Measurements from ENCODE around the gene GOLGA3.

GRCh38 chr12:132840536-132840935, 11.9 kb upstream of the GOLGA3 start:
- TF ChIP-seq, protein P1, sequence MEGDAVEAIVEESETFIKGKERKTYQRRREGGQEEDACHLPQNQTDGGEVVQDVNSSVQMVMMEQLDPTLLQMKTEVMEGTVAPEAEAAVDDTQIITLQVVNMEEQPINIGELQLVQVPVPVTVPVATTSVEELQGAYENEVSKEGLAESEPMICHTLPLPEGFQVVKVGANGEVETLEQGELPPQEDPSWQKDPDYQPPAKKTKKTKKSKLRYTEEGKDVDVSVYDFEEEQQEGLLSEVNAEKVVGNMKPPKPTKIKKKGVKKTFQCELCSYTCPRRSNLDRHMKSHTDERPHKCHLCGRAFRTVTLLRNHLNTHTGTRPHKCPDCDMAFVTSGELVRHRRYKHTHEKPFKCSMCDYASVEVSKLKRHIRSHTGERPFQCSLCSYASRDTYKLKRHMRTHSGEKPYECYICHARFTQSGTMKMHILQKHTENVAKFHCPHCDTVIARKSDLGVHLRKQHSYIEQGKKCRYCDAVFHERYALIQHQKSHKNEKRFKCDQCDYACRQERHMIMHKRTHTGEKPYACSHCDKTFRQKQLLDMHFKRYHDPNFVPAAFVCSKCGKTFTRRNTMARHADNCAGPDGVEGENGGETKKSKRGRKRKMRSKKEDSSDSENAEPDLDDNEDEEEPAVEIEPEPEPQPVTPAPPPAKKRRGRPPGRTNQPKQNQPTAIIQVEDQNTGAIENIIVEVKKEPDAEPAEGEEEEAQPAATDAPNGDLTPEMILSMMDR (conservative IDR thresholded peaks at IDR 0.05; ENCODE audit: low read depth in 2 of 2): no peak
- TF ChIP-seq EZH2phosphoT487 (IDR thresholded peaks at IDR 0.05; ENCODE audit: unreplicated experiment) (no peak), EZH2 (IDR thresholded peaks at IDR 0.05; ENCODE audit: low read depth, unreplicated experiment) (no peak), POLR2AphosphoS5 (IDR thresholded peaks at IDR 0.05; ENCODE audit: low read depth) (no peak), CREB1 (CRISPR knock-in tag; IDR thresholded peaks at IDR 0.05; ENCODE audit: low read depth) (no peak), REST (IDR thresholded peaks at IDR 0.05; ENCODE audit: unreplicated experiment) (no peak), ZNF114 (CRISPR knock-in tag; IDR thresholded peaks at IDR 0.05) (no peak), ETS1 (IDR thresholded peaks at IDR 0.05) (no peak)

Measured in GM23338 (cell line).